T-helper 17 cell (primary cell): ENCODE results near the gene HPF1. TPM values are rescaled to one million over a fixed set of nuclear protein-coding genes. Genes with fewer than 3 reads are reported as not detected.
"Not testable (repeated sequence)": the region's sequence is repeated elsewhere in the genome, so short reads cannot be mapped to it uniquely, and the experiment has no call there.

Experiments
- ATAC-seq: fragments of 150-1000 bp; cut with Tn5 transposase; 2 replicates; pipeline ENCODE4 v1.10.0; 2021; ENCODE audit warnings: mild to moderate bottlenecking, moderate library complexity
- DNase-seq, 3 donors: peaks; one replicate each; pipeline versions ENCODE4 v3.0.0 to v3.0.0-alpha.2; 2020 to 2021
- H3K9me3 ChIP-seq: one replicate; pipeline ENCODE4 v1.7.0; 2013; ENCODE audit warnings: low read length, mild to moderate bottlenecking; ENCODE audit not compliant: control insufficient read depth, poor library complexity, severe bottlenecking
- H3K27ac Mint-ChIP-seq: one replicate; pipeline ENCODE4 v1.8.0; 2022; ENCODE audit warnings: mild to moderate bottlenecking, moderate library complexity, mixed read lengths
- H3K27me3 Mint-ChIP-seq: one replicate; pipeline ENCODE4 v1.8.0; 2022; ENCODE audit warnings: mixed read lengths
- H3K36me3 Mint-ChIP-seq: one replicate; pipeline ENCODE4 v1.8.0; 2022; ENCODE audit warnings: low read depth, mixed read lengths
- H3K4me1 Mint-ChIP-seq: one replicate; pipeline ENCODE4 v1.8.0; 2022; ENCODE audit warnings: mild to moderate bottlenecking, mixed read lengths
- H3K4me3 Mint-ChIP-seq: one replicate; pipeline ENCODE4 v1.8.0; 2022; ENCODE audit warnings: mild to moderate bottlenecking, moderate library complexity, mixed read lengths
- total RNA-seq, 4 donors: library from RNA in 2 of 4; stranded (reverse) in 2 of 4; gene quantifications; one replicate each; pipeline ENCODE4 v1.2.3 and lab custom pipeline; 2022 to 2026

Gene HPF1
- total RNA-seq = 10 to 100 TPM in 1 of 2 donors, 1 to 10 TPM in 1; 7.8 to 10.4 TPM
- total RNA-seq (lab: John Stamatoyannopoulos, UW) = 7.8 to 21.0 reads per million in 2 donors

DNA sequence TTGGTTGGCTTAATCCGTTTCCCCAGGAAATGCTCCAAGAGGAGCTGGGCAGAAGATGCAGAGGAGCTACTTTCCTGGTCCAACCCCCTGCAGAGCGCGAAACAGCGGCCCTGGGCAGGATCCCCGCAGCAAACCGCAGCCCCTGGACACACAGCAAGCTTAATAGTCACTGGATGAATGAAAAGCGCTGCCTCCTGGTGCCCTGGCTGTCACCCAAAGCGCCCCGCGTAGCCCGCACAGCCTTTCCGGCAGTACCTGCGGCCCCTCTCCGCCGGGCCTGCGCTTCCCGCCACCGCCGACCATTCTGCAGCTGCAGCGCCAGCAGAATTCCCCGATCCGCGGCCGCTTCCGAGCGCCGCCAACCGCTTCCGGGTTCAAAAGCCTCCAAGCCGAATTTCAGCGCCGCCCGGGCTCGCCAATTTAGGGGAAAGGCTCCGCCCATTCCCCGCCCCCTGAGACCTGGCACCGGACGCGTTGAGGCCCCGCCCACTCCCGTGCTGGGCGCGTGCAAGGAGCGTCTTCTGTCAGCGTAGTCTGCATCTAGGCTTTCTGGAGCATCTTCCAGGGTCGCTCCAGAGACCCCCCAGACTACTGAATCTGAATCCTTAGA is at the start of gene HPF1:
Gene HPF1, minus strand, starts transcription at position 370 of the 610 bp plus-strand sequence. Its CDS starts 67 bp downstream, at position 303.
- Mint-ChIP-seq H3K4me3 (peak within 1 kb of the TSS; percentile 97), H3K27ac (peak within 1 kb of the TSS; percentile 92), H3K4me1 (peaks cover 27% of the 10 kb centered on the region), H3K27me3 (no peaks in the 10 kb centered on the region), H3K36me3 (no peaks in the 10 kb centered on the region)
- ATAC-seq (peak; percentile 95), DNase-seq (peak; percentile 87 to 93 (median 93))
- H3K9me3 ChIP-seq = no peaks in the 10 kb centered on the region

DNA sequence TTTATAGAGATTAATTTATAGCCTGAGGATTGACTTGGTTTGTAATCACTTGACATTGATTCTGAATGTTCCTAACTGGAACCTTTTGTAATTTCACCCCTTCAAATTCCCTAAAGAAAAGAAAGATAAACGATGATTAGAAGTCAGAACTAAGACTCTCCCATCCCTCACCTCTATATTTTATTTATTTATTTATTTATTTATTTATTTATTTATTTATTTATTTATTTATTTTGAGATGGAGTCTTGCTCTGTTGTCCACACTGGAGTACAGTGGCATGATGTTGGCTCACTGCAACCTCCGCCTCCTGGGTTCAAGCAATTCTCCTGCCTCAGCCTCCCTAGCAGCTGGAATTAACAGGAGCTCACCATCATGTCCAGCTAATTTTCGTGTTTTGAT is 49.0 kb upstream of the HPF1 start:
- H3K4me3 Mint-ChIP-seq, H3K4me1 Mint-ChIP-seq, H3K27ac Mint-ChIP-seq, H3K36me3 Mint-ChIP-seq, ATAC-seq, H3K9me3 ChIP-seq, DNase-seq: not testable (repeated sequence)
- H3K27me3 Mint-ChIP-seq = peaks cover 27% of the 10 kb centered on the region

DNA sequence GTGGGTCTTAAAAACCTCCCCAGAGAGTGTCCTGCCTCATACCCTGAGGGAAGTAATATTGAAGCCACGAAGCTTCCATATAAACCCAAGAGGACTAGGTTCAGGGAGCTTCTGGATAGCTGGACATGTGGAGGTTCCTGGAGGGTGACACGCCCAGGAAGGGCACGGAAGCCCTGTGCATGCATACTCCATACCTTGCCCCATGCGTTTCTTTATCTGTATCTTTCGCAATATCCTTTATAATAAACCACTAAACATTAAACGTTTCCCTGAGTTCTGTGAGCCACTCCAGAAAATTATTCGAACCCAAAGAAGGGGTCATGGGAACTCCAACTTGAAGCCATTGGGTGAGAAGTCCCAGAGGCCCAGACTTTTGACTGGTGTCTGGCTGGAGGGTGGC is 45.7 kb upstream of the HPF1 start:
- Mint-ChIP-seq H3K27ac (no peak overlapping the region), H3K4me3 (no peak overlapping the region), H3K27me3 (peaks cover 46% of the 10 kb centered on the region), H3K36me3 (no peaks in the 10 kb centered on the region), H3K4me1 (no peaks in the 10 kb centered on the region)
- ATAC-seq = no peak
- no peak for DNase-seq
- H3K9me3 ChIP-seq = no peaks in the 10 kb centered on the region

DNA sequence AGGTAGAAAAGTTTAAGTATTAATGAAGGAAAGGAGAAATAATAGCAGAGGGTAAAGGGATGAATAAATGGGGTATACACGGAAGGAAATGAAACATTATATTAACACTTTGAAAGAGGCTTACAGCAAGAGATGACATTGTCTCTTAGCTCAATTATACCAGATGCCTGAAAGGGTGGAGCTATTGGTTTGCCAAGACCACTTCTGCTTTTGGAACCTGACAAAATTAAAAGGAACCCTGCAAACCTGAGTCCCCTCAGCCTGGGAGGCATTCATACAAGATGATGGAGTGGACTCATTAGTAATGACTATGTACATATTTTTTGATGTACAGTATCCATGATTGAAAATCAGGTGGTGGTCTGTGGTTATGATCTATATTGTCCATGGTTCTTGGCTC is 45.1 kb upstream of the HPF1 start:
- ATAC-seq (no peak), DNase-seq (no peak)
- Mint-ChIP-seq H3K36me3 (no peaks in the 10 kb centered on the region), H3K27me3 (peaks cover 48% of the 10 kb centered on the region), H3K4me3 (no peak overlapping the region), H3K4me1 (no peaks in the 10 kb centered on the region), H3K27ac (no peak overlapping the region)
- H3K9me3 ChIP-seq = no peaks in the 10 kb centered on the region

DNA sequence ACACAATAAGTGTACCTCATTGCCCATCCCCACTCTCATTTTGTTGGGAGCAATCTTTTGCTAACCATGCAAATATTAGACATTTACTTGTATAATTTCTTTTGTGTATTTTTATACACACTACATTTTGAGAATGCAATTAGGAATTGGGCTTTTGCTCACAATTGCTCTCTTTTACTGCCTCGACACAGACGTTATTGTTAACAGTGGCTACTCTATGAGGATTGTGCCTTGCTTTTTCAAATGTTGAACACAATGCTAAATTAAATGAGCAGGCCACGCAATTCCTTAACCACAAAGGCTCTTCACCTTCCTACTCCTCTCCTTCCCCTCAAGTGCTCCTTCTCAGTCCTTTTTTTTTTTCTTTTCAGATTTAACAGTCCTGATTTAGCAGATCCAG is 42.8 kb upstream of the HPF1 start:
- no peaks in the 10 kb centered on the region for H3K36me3 Mint-ChIP-seq
- H3K4me1 Mint-ChIP-seq = peaks cover under 1% of the 10 kb centered on the region
- H3K9me3 ChIP-seq = no peaks in the 10 kb centered on the region
- ATAC-seq (no peak), DNase-seq (no peak)
- peaks cover 63% of the 10 kb centered on the region for H3K27me3 Mint-ChIP-seq
- peak overlapping the region; percentile 59 for H3K27ac Mint-ChIP-seq
- no peak overlapping the region for H3K4me3 Mint-ChIP-seq

DNA sequence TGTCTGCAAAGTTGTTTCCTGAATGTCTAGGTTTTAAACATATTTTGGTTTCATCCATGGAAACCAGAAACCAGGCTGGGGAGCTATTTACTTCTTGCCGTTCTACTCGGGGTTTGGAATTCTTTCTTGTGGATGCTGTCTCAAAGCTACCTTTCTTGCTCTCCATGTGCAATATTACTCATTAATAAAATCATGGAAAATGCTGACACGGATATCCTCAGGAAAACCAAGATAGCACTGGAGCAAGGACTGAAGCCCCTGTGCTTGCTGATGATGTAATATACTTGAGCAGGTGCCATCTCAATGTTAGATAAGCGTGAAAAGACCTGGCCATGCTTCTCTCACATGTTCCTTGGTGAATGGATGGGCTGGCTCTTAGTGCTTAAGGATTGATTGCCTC is 41.5 kb upstream of the HPF1 start:
- no peak overlapping the region for H3K4me3 Mint-ChIP-seq
- no peaks in the 10 kb centered on the region for H3K9me3 ChIP-seq
- H3K4me1 Mint-ChIP-seq = peaks cover 4% of the 10 kb centered on the region
- DNase-seq (no peak), ATAC-seq (no peak)
- H3K27ac Mint-ChIP-seq = no peak overlapping the region
- no peaks in the 10 kb centered on the region for H3K36me3 Mint-ChIP-seq
- H3K27me3 Mint-ChIP-seq = peaks cover 59% of the 10 kb centered on the region

DNA sequence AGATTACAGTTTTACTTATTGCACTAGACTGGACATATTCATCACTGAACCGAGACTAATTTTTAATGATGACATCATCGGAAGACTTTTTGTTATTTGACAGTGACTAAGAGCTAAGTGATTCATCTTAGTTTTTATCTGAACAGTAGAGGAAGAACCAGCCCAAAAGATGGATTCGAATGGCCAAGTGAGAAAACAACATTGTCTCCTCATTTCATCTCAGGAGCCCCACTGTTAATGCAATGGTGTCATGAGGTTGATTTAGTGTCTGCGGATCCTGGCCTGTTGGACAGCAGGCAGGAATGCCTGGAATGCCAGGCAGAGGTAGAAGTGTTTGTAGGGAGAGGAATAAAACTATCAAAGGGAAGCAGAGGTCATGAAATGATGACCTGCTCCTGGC is 37.8 kb upstream of the HPF1 start:
- no peaks in the 10 kb centered on the region for H3K9me3 ChIP-seq
- no peak overlapping the region for H3K27ac Mint-ChIP-seq
- H3K36me3 Mint-ChIP-seq = no peaks in the 10 kb centered on the region
- DNase-seq (no peak), ATAC-seq (no peak)
- no peak overlapping the region for H3K4me3 Mint-ChIP-seq
- peaks cover 10% of the 10 kb centered on the region for H3K4me1 Mint-ChIP-seq
- H3K27me3 Mint-ChIP-seq = peaks cover 54% of the 10 kb centered on the region

DNA sequence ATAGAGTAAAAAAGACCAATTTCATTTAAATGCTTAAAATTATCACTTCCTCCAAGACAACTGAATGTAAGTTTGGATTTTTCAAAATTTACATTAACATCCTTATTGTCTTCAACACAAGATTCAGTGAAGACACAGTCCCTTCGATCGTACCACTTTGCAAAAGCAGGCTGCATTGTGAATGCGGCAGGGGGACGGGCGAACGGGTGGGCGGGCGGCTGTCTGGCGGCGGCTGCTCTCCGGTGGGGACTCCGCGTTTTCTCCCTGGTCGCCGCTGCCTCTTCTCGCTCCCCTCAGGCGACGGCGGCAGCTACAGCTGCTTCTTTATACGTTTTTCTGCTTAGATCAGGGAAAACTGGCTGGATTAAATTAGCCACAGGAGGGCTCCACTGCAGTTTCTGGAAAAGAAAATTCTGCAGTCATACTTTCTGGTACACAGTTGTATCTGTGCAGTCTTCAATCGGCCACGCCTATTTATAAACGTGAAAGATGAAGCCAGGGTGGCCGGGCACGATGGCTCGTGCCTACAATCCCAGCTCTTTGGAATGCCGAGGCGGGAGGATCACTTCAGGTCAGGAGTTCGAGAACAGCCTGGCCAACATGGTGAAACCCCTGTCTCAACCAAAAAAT is 33.9 kb upstream of the HPF1 start:
- peak; percentile 30 for ATAC-seq
- no peak for DNase-seq
- peaks cover 11% of the 10 kb centered on the region for H3K4me1 Mint-ChIP-seq
- peak overlapping the region; percentile 69 for H3K4me3 Mint-ChIP-seq
- peaks cover 60% of the 10 kb centered on the region for H3K27me3 Mint-ChIP-seq
- no peaks in the 10 kb centered on the region for H3K9me3 ChIP-seq
- no peaks in the 10 kb centered on the region for H3K36me3 Mint-ChIP-seq
- H3K27ac Mint-ChIP-seq = no peak overlapping the region

DNA sequence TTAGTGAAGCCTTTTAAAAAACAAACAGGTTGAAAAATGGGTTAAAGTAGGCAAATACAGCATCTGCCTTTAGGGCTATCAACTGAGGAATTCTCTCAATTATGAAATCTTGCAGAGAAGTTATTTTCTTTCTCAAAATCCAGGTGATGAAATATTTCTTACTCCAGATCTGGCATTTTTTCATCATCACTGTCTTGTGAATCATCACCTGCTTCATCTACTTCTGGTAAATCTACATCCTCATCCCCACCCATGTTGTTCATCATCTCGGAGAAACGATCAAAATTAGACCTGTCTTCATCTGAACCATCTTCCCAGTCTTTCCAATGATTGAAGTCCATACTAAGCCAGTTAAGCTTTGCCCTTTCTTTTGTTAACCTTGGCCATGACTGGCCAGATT is 33.3 kb upstream of the HPF1 start:
- H3K4me3 Mint-ChIP-seq = peak overlapping the region; percentile 69

DNA sequence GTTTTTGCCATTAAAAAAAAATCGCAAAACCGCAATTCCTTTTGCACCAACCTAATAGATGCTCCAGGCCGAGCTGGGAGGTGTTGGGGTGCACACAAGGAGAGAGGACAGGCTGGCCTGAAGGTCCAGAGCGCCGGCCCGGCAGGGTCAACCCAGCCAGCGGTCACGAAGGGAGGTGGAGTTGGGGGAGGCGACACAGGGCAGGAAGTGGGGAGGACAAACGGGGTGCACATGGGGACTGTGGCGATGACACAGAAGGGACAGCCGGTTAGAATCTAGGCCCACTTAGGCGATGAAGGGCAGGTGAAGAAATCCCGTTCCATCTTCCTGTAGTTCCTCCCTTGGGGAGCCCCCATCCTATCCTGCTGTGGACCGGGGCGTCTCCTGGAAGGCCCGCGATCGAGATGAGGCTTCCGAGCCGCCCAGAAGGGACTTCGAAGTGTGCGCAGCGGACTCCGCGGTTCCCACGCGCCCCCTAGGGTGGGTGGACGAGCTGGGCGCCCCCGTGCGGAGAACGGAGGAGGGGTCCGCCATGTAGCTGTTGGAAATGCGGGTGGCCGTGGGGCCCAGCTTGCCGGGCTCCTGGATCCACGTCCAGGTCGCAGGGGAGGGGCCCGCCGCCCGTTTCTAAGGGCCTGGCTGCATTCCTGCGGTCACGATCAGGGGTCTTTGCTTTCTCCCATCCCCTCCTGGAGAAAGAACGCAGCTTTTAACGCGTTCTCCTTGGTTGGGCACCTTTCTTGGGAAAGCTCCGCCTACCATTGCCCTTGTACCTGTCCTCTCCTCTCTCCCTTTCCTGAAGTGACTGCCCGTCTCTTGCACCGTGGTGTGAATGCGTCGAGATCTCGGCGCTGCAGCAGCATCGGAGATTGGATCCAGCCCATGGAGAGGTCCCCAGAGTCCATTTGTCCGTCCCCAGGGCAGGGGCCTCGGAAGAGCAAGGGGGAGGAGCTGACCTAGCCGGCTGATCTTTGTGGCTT is 17.0 kb upstream of the HPF1 start:
- peaks cover 36% of the 10 kb centered on the region for H3K27me3 Mint-ChIP-seq
- no peak overlapping the region for H3K27ac Mint-ChIP-seq
- no peaks in the 10 kb centered on the region for H3K9me3 ChIP-seq
- peak overlapping the region; percentile 56 for H3K4me3 Mint-ChIP-seq
- peaks cover 4% of the 10 kb centered on the region for H3K36me3 Mint-ChIP-seq
- DNase-seq (peak; percentile 8 to 18 (median 12)), ATAC-seq (peak; percentile 48)
- H3K4me1 Mint-ChIP-seq = peaks cover 4% of the 10 kb centered on the region

More for the DNA sequence above, 33.3 kb upstream of the HPF1 start:
- Mint-ChIP-seq H3K27me3 (peaks cover 60% of the 10 kb centered on the region), H3K27ac (no peak overlapping the region), H3K4me1 (peaks cover 11% of the 10 kb centered on the region), H3K36me3 (no peaks in the 10 kb centered on the region)
- DNase-seq (no peak), ATAC-seq (no peak)
- no peaks in the 10 kb centered on the region for H3K9me3 ChIP-seq

DNA sequence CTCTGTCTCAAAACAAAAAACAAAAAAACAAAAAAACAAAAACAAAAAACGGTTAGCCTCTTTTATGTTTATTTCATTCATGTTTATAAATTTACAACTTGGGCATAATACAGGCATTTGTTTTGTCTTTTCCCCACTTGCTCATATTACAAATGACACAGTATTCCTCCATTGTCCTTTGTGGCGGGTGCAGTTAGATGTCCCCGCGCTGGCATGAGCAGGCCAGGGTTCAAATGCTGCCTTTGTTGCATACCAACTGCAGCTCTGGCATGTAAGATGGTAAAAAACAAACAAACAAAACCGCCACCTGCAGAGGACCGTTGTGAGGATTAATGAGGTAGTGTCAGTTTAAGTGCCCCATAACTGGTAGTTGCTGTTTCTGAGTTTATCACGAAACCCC is 16.1 kb upstream of the HPF1 start:
- DNase-seq (no peak), ATAC-seq (no peak)
- H3K36me3 Mint-ChIP-seq = peaks cover 4% of the 10 kb centered on the region
- H3K4me1 Mint-ChIP-seq = peaks cover 4% of the 10 kb centered on the region
- H3K4me3 Mint-ChIP-seq = no peak overlapping the region
- no peak overlapping the region for H3K27ac Mint-ChIP-seq
- no peaks in the 10 kb centered on the region for H3K9me3 ChIP-seq
- peaks cover 36% of the 10 kb centered on the region for H3K27me3 Mint-ChIP-seq

DNA sequence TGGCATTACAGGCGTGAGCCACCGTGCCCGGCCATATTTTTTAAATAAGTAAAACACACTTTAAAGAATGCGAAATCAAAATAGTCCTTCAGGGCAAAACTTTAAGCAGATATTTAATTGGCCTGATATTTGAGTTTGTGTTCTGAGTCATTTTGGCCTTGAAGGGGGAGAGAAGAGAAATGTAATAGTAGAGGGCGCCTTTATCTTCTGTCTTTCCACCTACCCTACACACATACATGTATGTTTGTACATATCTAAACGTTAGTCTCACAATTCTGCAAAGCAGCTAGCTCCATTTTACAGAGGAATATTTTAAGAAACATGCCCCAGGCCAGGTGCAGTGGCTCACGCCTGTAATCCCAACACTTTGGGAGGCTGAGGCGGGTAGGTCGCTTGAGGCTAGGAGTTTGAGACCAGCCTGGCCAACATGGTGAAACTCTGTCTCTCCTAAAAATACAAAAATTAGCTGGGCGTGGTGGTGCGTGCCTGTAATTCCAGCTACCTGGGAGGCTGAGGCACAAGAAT is 13.9 kb upstream of the HPF1 start:
- not testable (repeated sequence) for DNase-seq, H3K4me3 Mint-ChIP-seq, ATAC-seq, H3K36me3 Mint-ChIP-seq, H3K4me1 Mint-ChIP-seq, H3K27ac Mint-ChIP-seq, H3K9me3 ChIP-seq
- peaks cover 35% of the 10 kb centered on the region for H3K27me3 Mint-ChIP-seq

DNA sequence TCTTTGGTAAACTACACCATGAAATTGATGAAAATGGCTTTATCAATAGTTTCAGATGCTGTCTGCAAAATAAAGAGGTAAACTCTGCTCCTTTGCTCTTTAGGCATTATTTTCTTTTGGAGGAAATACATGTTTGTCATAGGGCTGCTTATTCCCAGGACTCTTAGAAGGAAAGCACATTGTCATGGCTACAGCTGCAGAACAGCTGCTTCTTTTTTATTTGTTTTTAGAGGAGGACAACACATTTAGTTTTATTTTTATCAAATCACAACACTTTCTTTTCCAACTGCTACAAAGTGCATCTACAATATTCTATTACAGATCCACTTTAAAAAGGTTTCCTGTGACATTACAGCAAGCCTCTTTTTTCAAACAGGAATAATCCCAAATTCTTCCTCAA is 12.7 kb upstream of the HPF1 start:
- no peak for ATAC-seq
- H3K9me3 ChIP-seq = no peaks in the 10 kb centered on the region
- DNase-seq = no peak
- no peak overlapping the region for H3K4me3 Mint-ChIP-seq
- H3K36me3 Mint-ChIP-seq = peaks cover 2% of the 10 kb centered on the region
- peaks cover 32% of the 10 kb centered on the region for H3K27me3 Mint-ChIP-seq
- H3K4me1 Mint-ChIP-seq = peaks cover 5% of the 10 kb centered on the region
- no peak overlapping the region for H3K27ac Mint-ChIP-seq
